Liver (tissue), 9 donors: ENCODE results near the gene BLNK. TPM values are rescaled to one million over a fixed set of nuclear protein-coding genes. Genes with fewer than 3 reads are reported as not detected.

ENCODE experiments used
- DNase-seq: peaks from one replicate; pipeline ENCODE4 v3.0.0-alpha.2; 2017; ENCODE audit warnings: low spot score
- H3K27ac ChIP-seq, 2 donors: one replicate each; pipeline ENCODE4 v1.7.0; 2013; ENCODE audit warnings: inconsistent platforms in 2 of 2, low read length in 2 of 2, control low read depth in 1 of 2, low read depth in 1 of 2, mild to moderate bottlenecking in 1 of 2
- H3K27me3 ChIP-seq, 4 donors: one replicate each; pipeline versions ENCODE4 v1.6.1 to v1.7.0; 2013; ENCODE audit warnings: low read length in 3 of 4, inconsistent platforms in 1 of 4, mild to moderate bottlenecking in 1 of 4, moderate library complexity in 1 of 4; ENCODE audit not compliant: control insufficient read depth in 4 of 4, insufficient read depth in 4 of 4
- H3K36me3 ChIP-seq, 4 donors: one replicate each; pipeline versions ENCODE4 v1.6.1 to v1.7.0; 2013; ENCODE audit warnings: low read length in 3 of 4, mild to moderate bottlenecking in 3 of 4, low read depth in 1 of 4, moderate library complexity in 1 of 4; ENCODE audit not compliant: control insufficient read depth in 4 of 4, insufficient read depth in 3 of 4
- H3K4me1 ChIP-seq, 4 donors: one replicate each; pipeline versions ENCODE4 v1.6.1 to v1.7.0; 2013; ENCODE audit warnings: low read length in 3 of 4, mild to moderate bottlenecking in 3 of 4, moderate library complexity in 1 of 4; ENCODE audit not compliant: control insufficient read depth in 4 of 4, insufficient read depth in 4 of 4
- H3K4me3 ChIP-seq, 3 donors: one replicate each; pipeline versions ENCODE4 v1.6.1 to v1.7.0; 2013; ENCODE audit warnings: low read length in 3 of 3, control low read depth in 1 of 3, low read depth in 1 of 3, mild to moderate bottlenecking in 1 of 3
- H3K9ac ChIP-seq, 2 donors: one replicate each; pipeline ENCODE4 v1.7.0; 2013; ENCODE audit warnings: low read length in 2 of 2, mild to moderate bottlenecking in 2 of 2, moderate library complexity in 2 of 2, control low read depth in 1 of 2, low read depth in 1 of 2
- H3K9me3 ChIP-seq, 4 donors: one replicate each; pipeline versions ENCODE4 v1.6.1 to v1.7.0; 2013; ENCODE audit warnings: low read length in 3 of 4; ENCODE audit not compliant: control insufficient read depth in 4 of 4
- EGR1 ChIP-seq, 2 donors: IDR thresholded peaks; 2 replicates each; pipeline ENCODE4 v1.6.1; 2016 to 2018; ENCODE audit warnings: antibody characterized with exemption in 2 of 2, low read depth in 2 of 2
- FOXA1 ChIP-seq: IDR thresholded peaks from 2 replicates; pipeline ENCODE4 v1.6.1; 2016; ENCODE audit warnings: antibody characterized with exemption
- GABPA ChIP-seq, 2 donors: IDR thresholded peaks in 1 of 2; conservative IDR thresholded peaks in 1 of 2; 2 replicates each; pipeline ENCODE4 v1.6.1; 2016; ENCODE audit warnings: antibody characterized with exemption in 2 of 2, mild to moderate bottlenecking in 1 of 2, moderate library complexity in 1 of 2
- HNF4A ChIP-seq, 2 donors: conservative IDR thresholded peaks; 2 replicates each; pipeline ENCODE4 v1.6.1; 2016; ENCODE audit warnings: antibody characterized with exemption in 2 of 2, mild to moderate bottlenecking in 2 of 2
- HNF4G ChIP-seq: IDR thresholded peaks from 2 replicates; pipeline ENCODE4 v1.6.1; 2016; ENCODE audit warnings: antibody characterized with exemption
- JUND ChIP-seq, 2 donors: IDR thresholded peaks; 2 replicates each; pipeline ENCODE4 v1.6.1; 2016; ENCODE audit warnings: antibody characterized with exemption in 2 of 2
- NR2F2 ChIP-seq: IDR thresholded peaks from 2 replicates; pipeline ENCODE4 v1.6.1; 2016; ENCODE audit warnings: antibody characterized with exemption
- RAD21 ChIP-seq, 2 donors: IDR thresholded peaks; 2 replicates each; pipeline ENCODE4 v1.6.1; 2016; ENCODE audit warnings: antibody characterized with exemption in 2 of 2, mild to moderate bottlenecking in 2 of 2
- SP1 ChIP-seq: IDR thresholded peaks from 2 replicates; pipeline ENCODE4 v1.6.1; 2018; ENCODE audit warnings: antibody characterized with exemption, mild to moderate bottlenecking
- TAF1 ChIP-seq: conservative IDR thresholded peaks from 2 replicates; pipeline ENCODE4 v1.6.1; 2016; ENCODE audit warnings: antibody characterized with exemption, mild to moderate bottlenecking
- YY1 ChIP-seq: IDR thresholded peaks from 2 replicates; pipeline ENCODE4 v1.6.1; 2016; ENCODE audit warnings: antibody characterized with exemption, mild to moderate bottlenecking
- WGBS: extraction: QIAGEN DNeasy Blood & Tissue Kit; methylation state at CpG from one replicate; pipeline ENCODE4 v1.1.7; 2013; 5-methylcytosine and 5-hydroxymethylcytosine counted together
- polyA plus RNA-seq, 2 donors: library from polyadenylated mRNA; stranded (reverse) in 1 of 2; unstranded in 1 of 2; fragments of 200-250 nt in 1 of 2; fragments of >200 nt in 1 of 2; fragmentation: Nextera tagmentation in 1 of 2; extraction: Ambion mirVana in 1 of 2; gene quantifications; one replicate each; pipeline versions ENCODE4 v1.2.1 to v1.2.3, GENCODE V29; 2013 to 2015
- total RNA-seq, 2 donors: library from RNA; depleted of rRNA; stranded (reverse); fragments of >200 nt; gene quantifications; one replicate each; pipeline ENCODE4 v1.2.3, GENCODE V29; 2014
- TF ChIP-seq, protein P1 (sequence below): IDR thresholded peaks from 2 replicates; pipeline ENCODE4 v1.6.1; 2016; ENCODE audit warnings: antibody characterized with exemption
- TF ChIP-seq, protein P2 (sequence below): IDR thresholded peaks from 2 replicates; pipeline ENCODE4 v1.6.1; 2016; ENCODE audit warnings: antibody characterized with exemption, mild to moderate bottlenecking
- TF ChIP-seq, protein P3 (sequence below): IDR thresholded peaks from 2 replicates; pipeline ENCODE4 v1.6.1; 2016; ENCODE audit warnings: antibody characterized with exemption
- TF ChIP-seq, protein P4 (sequence below): fragments of 150-350 bp; IDR thresholded peaks from 2 replicates; pipeline ENCODE4 v1.5.1; 2017; ENCODE audit warnings: improper control_type of control experiment, low read depth, low read length; ENCODE audit not compliant: missing input control
- TF ChIP-seq, protein P5 (sequence below): IDR thresholded peaks from 2 replicates; pipeline ENCODE4 v1.6.1; 2016; ENCODE audit warnings: antibody characterized with exemption
- donor health status: healthy.
- donor health status: healthy.
- donor health status: healthy.
- donor health status: healthy.
- donor health status: healthy.

BLNK gene
- total and polyA plus RNA-seq, 4 donors: 3.3 to 45.2 (median 14.5) TPM

DNA sequence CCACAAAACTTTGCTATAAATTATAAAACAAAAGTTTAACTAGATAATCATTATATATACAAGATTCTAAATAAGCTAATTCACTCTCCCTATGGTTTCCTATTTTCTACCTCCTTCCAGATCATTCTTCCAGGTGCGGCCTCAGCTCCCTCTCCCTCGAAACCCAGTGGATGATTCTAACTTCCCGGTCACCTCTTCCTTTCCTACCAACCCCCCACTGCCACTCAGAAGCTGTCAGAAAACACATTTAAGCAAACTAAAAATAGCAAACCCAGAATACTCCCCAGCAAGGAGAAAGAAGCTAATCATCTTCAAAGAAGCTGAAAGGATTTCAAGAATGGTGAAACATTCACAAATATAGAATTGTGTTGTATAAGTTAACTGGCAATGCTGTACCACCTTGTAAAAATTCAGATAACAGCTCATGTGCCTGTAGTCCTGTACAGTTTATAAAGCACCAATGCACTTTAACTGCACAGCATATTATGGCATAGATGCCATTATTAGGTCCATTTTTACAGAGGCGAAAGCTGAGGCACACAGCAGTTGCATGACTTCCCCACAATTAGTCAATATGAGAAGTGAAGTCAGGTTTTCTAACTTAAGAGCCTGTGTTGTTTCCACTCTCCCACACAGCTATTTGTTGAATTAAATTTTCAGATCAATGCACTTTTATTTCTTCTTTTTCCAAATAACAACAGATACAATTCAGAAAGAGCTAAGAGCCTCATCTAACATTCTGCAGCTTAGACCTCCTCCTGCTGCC, 19.2 kb upstream of the BLNK start:
- Histone ChIP-seq H3K4me1 (peaks cover 5 to 29% (median 19%) of the 10 kb centered on the region in 4 donors), H3K27ac (no peak overlapping the region)

DNA sequence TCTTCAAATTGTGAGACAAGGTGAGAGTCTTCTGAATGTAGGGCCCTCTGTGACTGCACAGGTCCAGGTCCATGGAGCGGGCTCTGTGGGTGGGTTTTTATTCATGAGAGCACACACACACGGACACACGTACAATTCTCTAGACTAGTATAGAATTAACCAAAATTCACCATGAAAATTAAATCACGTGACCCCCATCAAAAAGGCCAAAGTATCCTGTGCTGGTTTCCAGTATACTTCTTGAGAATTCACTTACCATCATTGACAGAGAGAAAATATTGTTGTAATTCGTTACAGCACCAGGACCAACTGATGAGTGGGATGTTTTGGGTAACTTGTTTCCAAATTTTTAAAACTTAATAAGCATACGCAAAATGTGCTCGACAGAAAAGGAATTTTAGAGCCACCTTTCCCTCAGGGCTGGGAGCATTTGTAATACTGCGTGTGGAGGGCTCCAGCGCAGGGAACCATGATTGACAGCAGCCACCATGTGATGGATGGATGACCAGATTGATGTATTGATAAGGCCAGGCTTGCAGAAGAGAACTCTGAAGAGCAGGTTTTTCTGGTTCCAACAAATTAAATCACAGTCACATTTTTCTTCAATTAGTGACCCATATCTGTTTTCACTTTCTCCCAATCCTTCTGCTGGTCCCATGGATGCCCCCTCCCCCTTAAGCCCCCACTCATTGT, 18.0 kb upstream of the BLNK start:
- no peak for DNase-seq
- Histone ChIP-seq H3K27ac (no peak overlapping the region), H3K36me3 (no peaks in the 10 kb centered on the region), H3K9ac (no peak overlapping the region), H3K9me3 (no peaks in the 10 kb centered on the region), H3K27me3 (no peaks in the 10 kb centered on the region), H3K4me3 (no peak overlapping the region), H3K4me1 (peaks cover 7 to 37% (median 22%) of the 10 kb centered on the region in 4 donors)
- WGBS: 95% methylated on average over 9 of the region's 9 CpGs
- no peak for TF ChIP-seq RAD21 (IDR thresholded peaks at IDR 0.05)
- TF ChIP-seq JUND (IDR thresholded peaks at IDR 0.05): no peak
- no peak for TF ChIP-seq HNF4G
- TF ChIP-seq, protein P1, sequence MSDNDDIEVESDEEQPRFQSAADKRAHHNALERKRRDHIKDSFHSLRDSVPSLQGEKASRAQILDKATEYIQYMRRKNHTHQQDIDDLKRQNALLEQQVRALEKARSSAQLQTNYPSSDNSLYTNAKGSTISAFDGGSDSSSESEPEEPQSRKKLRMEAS: no peak
- TF ChIP-seq, protein P2, sequence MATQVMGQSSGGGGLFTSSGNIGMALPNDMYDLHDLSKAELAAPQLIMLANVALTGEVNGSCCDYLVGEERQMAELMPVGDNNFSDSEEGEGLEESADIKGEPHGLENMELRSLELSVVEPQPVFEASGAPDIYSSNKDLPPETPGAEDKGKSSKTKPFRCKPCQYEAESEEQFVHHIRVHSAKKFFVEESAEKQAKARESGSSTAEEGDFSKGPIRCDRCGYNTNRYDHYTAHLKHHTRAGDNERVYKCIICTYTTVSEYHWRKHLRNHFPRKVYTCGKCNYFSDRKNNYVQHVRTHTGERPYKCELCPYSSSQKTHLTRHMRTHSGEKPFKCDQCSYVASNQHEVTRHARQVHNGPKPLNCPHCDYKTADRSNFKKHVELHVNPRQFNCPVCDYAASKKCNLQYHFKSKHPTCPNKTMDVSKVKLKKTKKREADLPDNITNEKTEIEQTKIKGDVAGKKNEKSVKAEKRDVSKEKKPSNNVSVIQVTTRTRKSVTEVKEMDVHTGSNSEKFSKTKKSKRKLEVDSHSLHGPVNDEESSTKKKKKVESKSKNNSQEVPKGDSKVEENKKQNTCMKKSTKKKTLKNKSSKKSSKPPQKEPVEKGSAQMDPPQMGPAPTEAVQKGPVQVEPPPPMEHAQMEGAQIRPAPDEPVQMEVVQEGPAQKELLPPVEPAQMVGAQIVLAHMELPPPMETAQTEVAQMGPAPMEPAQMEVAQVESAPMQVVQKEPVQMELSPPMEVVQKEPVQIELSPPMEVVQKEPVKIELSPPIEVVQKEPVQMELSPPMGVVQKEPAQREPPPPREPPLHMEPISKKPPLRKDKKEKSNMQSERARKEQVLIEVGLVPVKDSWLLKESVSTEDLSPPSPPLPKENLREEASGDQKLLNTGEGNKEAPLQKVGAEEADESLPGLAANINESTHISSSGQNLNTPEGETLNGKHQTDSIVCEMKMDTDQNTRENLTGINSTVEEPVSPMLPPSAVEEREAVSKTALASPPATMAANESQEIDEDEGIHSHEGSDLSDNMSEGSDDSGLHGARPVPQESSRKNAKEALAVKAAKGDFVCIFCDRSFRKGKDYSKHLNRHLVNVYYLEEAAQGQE: no peak
- no peak for TF ChIP-seq YY1
- TF ChIP-seq, protein P3, sequence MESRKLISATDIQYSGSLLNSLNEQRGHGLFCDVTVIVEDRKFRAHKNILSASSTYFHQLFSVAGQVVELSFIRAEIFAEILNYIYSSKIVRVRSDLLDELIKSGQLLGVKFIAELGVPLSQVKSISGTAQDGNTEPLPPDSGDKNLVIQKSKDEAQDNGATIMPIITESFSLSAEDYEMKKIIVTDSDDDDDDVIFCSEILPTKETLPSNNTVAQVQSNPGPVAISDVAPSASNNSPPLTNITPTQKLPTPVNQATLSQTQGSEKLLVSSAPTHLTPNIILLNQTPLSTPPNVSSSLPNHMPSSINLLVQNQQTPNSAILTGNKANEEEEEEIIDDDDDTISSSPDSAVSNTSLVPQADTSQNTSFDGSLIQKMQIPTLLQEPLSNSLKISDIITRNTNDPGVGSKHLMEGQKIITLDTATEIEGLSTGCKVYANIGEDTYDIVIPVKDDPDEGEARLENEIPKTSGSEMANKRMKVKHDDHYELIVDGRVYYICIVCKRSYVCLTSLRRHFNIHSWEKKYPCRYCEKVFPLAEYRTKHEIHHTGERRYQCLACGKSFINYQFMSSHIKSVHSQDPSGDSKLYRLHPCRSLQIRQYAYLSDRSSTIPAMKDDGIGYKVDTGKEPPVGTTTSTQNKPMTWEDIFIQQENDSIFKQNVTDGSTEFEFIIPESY: no peak
- no peak for TF ChIP-seq EGR1 (IDR thresholded peaks at IDR 0.05; ENCODE audit: low read depth in 2 of 2)
- no peak for TF ChIP-seq NR2F2
- TF ChIP-seq TAF1: no peak
- TF ChIP-seq, protein P4, sequence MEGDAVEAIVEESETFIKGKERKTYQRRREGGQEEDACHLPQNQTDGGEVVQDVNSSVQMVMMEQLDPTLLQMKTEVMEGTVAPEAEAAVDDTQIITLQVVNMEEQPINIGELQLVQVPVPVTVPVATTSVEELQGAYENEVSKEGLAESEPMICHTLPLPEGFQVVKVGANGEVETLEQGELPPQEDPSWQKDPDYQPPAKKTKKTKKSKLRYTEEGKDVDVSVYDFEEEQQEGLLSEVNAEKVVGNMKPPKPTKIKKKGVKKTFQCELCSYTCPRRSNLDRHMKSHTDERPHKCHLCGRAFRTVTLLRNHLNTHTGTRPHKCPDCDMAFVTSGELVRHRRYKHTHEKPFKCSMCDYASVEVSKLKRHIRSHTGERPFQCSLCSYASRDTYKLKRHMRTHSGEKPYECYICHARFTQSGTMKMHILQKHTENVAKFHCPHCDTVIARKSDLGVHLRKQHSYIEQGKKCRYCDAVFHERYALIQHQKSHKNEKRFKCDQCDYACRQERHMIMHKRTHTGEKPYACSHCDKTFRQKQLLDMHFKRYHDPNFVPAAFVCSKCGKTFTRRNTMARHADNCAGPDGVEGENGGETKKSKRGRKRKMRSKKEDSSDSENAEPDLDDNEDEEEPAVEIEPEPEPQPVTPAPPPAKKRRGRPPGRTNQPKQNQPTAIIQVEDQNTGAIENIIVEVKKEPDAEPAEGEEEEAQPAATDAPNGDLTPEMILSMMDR: no peak

More for the DNA sequence above, 19.2 kb upstream of the BLNK start:
- DNase-seq: no peak
- WGBS: 87% methylated on average over 4 of the region's 4 CpGs
- Histone ChIP-seq H3K9ac (no peak overlapping the region), H3K9me3 (no peaks in the 10 kb centered on the region), H3K4me3 (no peak overlapping the region), H3K36me3 (no peaks in the 10 kb centered on the region), H3K27me3 (no peaks in the 10 kb centered on the region)
- TF ChIP-seq GABPA (IDR thresholded peaks at IDR 0.05 in 1 of 2, conservative IDR thresholded peaks at IDR 0.05 in 1 of 2) (no peak), TAF1 (no peak), SP1 (no peak), FOXA1 (no peak), HNF4A (conservative IDR thresholded peaks at IDR 0.05) (no peak), JUND (IDR thresholded peaks at IDR 0.05) (no peak), YY1 (no peak)
- TF ChIP-seq, protein P3: no peak
- TF ChIP-seq, protein P4: no peak
- TF ChIP-seq, protein P5, sequence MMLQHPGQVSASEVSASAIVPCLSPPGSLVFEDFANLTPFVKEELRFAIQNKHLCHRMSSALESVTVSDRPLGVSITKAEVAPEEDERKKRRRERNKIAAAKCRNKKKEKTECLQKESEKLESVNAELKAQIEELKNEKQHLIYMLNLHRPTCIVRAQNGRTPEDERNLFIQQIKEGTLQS: no peak
